Measurements from ENCODE around the gene MCM9.

Gene MCM9

GRCh38 chr6:118784641-118785164 is 150.3 kb downstream of the MCM9 start:
- H3K4me3 Mint-ChIP-seq: no peak overlapping the region
- no peaks in the 10 kb centered on the region for H3K36me3 Mint-ChIP-seq (ENCODE audit: low read depth)
- H3K4me1 Mint-ChIP-seq (ENCODE audit: low read depth): peaks cover 16% of the 10 kb centered on the region
- no peak overlapping the region for H3K27ac Mint-ChIP-seq
- H3K27me3 Mint-ChIP-seq (ENCODE audit: low read depth): peaks cover 4% of the 10 kb centered on the region
- no peaks in the 10 kb centered on the region for H3K9me3 Mint-ChIP-seq
- DNase-seq (ENCODE audit: low spot score): no peak

- peaks cover 4% of the 10 kb centered on the region for H3K27me3 Mint-ChIP-seq (ENCODE audit: low read depth)
- H3K27ac Mint-ChIP-seq: no peak overlapping the region
- DNase-seq (ENCODE audit: low spot score): no peak
- no peaks in the 10 kb centered on the region for H3K9me3 Mint-ChIP-seq
- no peak overlapping the region for H3K4me3 Mint-ChIP-seq
- H3K36me3 Mint-ChIP-seq (ENCODE audit: low read depth): no peaks in the 10 kb centered on the region
- peaks cover 14% of the 10 kb centered on the region for H3K4me1 Mint-ChIP-seq (ENCODE audit: low read depth)
Observed at GRCh38 chr6:118783931-118784550, 150.9 kb downstream of the MCM9 start.

GRCh38 chr6:118782651-118783050 is 152.3 kb downstream of the MCM9 start:
- Mint-ChIP-seq H3K4me1 (ENCODE audit: low read depth) (peaks cover 3% of the 10 kb centered on the region), H3K4me3 (no peak overlapping the region), H3K27ac (no peak overlapping the region), H3K9me3 (no peaks in the 10 kb centered on the region), H3K36me3 (ENCODE audit: low read depth) (no peaks in the 10 kb centered on the region), H3K27me3 (ENCODE audit: low read depth) (peaks cover 4% of the 10 kb centered on the region)
- DNase-seq (ENCODE audit: low spot score): no peak

DNA sequence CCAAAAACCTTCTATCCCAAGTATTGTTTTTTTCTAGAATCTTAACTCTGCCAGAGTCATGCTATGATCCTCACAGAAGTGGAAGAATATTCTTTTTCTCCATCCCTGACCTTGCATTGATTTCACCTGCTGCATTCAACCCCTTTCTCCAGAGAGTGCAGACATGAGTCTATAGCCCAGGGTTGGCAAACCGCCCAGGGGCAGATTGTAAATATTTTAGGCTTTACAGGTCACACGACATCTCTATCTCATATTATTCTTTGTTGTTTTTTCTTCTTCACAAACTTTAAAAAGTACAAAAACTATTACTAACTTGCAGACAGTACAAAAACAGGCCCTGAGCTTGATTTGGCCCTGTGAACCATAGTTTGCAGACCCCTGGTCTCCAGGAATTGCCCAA is 153.1 kb downstream of the MCM9 start:
- no peaks in the 10 kb centered on the region for H3K36me3 Mint-ChIP-seq (ENCODE audit: low read depth)
- no peak overlapping the region for H3K27ac Mint-ChIP-seq
- H3K27me3 Mint-ChIP-seq (ENCODE audit: low read depth): peaks cover 4% of the 10 kb centered on the region
- no peaks in the 10 kb centered on the region for H3K9me3 Mint-ChIP-seq
- peaks cover 8% of the 10 kb centered on the region for H3K4me1 Mint-ChIP-seq (ENCODE audit: low read depth)
- H3K4me3 Mint-ChIP-seq: no peak overlapping the region
- no peak for DNase-seq (ENCODE audit: low spot score)

- Mint-ChIP-seq H3K27me3 (ENCODE audit: low read depth) (peaks cover 9% of the 10 kb centered on the region), H3K36me3 (ENCODE audit: low read depth) (no peaks in the 10 kb centered on the region), H3K9me3 (no peaks in the 10 kb centered on the region), H3K27ac (no peak overlapping the region), H3K4me1 (ENCODE audit: low read depth) (peaks cover 14% of the 10 kb centered on the region), H3K4me3 (no peak overlapping the region)
- no peak for DNase-seq (ENCODE audit: low spot score)
Observed at GRCh38 chr6:118780668-118781067, 154.3 kb downstream of the MCM9 start.

DNA sequence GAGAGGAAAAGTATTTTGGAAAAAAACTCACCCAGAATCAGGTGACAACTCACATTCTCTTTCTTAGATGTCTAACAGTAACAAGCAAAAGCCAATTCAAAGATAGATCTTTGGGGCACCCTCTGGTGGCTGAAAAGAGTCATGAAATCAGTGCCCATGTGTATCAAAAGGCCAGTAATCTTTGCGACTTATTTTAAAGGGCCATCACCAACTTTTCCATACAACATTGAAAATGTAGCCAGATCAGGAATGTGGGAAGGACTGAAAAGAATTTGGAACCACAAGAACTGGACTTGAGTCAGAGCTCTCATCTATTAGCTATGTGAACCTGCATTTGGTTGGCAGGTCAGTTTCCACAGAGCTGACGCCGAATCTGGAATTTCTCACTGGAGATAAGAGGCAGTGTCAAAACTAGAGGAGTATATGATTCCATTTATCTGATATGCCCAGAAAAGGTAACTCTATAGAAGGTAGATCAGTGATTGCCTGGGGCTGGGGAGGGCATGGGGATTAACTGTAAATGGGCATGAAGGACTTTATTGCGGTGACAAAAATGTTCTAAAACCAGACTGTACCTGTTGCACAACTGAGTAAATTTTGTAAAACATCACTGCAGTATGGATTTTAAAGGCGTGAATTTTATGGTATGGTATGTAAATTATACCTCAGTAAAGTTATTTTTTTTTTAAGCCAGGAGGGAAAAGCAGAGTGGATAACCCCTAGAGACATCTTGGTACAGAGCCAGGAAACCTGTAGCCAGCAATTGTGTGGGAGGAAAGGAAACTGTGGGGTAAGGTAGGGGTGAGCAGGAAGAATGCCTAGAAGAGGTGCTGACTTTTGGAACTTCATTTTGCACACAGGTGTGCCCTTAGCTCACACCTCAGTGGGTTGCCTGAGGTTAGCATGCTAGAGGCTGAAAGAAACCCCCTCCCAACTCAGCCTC is 158.1 kb downstream of the MCM9 start:
- Mint-ChIP-seq H3K4me3 (peak overlapping the region; percentile 2), H3K9me3 (no peaks in the 10 kb centered on the region), H3K27me3 (ENCODE audit: low read depth) (peaks cover 11% of the 10 kb centered on the region), H3K27ac (no peak overlapping the region), H3K4me1 (ENCODE audit: low read depth) (peaks cover 14% of the 10 kb centered on the region), H3K36me3 (ENCODE audit: low read depth) (no peaks in the 10 kb centered on the region)
- DNase-seq (ENCODE audit: low spot score): peak; percentile 59

DNA sequence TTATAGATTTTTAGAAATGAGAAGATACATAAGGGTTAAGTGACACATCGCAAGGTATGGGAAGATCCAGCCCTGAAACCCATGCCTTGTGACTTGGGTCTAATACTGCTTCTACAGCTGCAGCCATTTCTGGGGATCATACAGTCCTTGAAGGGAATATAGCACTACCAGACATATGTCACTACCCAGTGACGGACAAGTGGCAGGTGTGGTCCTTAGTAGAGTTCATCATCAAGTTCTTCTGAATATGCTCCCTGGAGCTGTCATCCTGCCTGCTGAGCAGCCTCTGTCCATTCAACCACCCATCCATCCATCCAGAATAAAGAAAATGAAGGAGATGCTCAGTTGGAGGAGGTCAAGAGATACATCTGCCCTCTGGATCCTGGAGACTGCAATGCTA is 159.6 kb downstream of the MCM9 start:
- Mint-ChIP-seq H3K9me3 (no peaks in the 10 kb centered on the region), H3K4me3 (no peak overlapping the region), H3K27ac (no peak overlapping the region), H3K27me3 (ENCODE audit: low read depth) (peaks cover 11% of the 10 kb centered on the region), H3K36me3 (ENCODE audit: low read depth) (no peaks in the 10 kb centered on the region), H3K4me1 (ENCODE audit: low read depth) (peaks cover 14% of the 10 kb centered on the region)
- DNase-seq (ENCODE audit: low spot score): no peak

- H3K27ac Mint-ChIP-seq: no peak overlapping the region
- H3K36me3 Mint-ChIP-seq (ENCODE audit: low read depth): no peaks in the 10 kb centered on the region
- peaks cover 7% of the 10 kb centered on the region for H3K27me3 Mint-ChIP-seq (ENCODE audit: low read depth)
- H3K4me1 Mint-ChIP-seq (ENCODE audit: low read depth): peaks cover 16% of the 10 kb centered on the region
- DNase-seq (ENCODE audit: low spot score): no peak
- H3K4me3 Mint-ChIP-seq: no peak overlapping the region
- H3K9me3 Mint-ChIP-seq: no peaks in the 10 kb centered on the region
Observed at GRCh38 chr6:118774581-118774980, 160.4 kb downstream of the MCM9 start.

GRCh38 chr6:118772886-118773285 is 162.1 kb downstream of the MCM9 start:
- H3K27me3 Mint-ChIP-seq (ENCODE audit: low read depth): peaks cover 7% of the 10 kb centered on the region
- no peak for DNase-seq (ENCODE audit: low spot score)
- no peaks in the 10 kb centered on the region for H3K36me3 Mint-ChIP-seq (ENCODE audit: low read depth)
- no peak overlapping the region for H3K4me3 Mint-ChIP-seq
- no peaks in the 10 kb centered on the region for H3K9me3 Mint-ChIP-seq
- peaks cover 25% of the 10 kb centered on the region for H3K4me1 Mint-ChIP-seq (ENCODE audit: low read depth)
- no peak overlapping the region for H3K27ac Mint-ChIP-seq

DNA sequence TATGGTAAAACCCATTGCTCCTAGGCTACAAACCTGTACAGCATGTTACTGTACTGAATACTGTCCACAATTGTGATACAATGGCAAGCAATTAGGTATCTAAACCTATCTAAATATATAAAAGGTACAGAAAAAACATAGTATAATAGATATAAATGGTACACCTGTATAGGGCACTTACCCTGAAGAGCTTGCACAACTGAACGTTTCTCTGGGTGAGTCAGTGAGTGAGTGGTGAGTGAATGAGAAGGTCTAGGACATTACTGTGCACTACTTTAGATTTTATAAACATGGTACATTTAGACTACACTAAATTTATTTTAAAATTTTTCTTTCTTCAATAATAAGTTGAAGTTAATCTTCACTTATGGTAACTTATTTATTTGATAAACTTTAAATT is 163.7 kb downstream of the MCM9 start:
- Mint-ChIP-seq H3K4me1 (ENCODE audit: low read depth) (peaks cover 13% of the 10 kb centered on the region), H3K4me3 (no peak overlapping the region), H3K27ac (no peak overlapping the region), H3K36me3 (ENCODE audit: low read depth) (no peaks in the 10 kb centered on the region), H3K9me3 (no peaks in the 10 kb centered on the region), H3K27me3 (ENCODE audit: low read depth) (peaks cover 2% of the 10 kb centered on the region)
- no peak for DNase-seq (ENCODE audit: low spot score)

GRCh38 chr6:118770835-118771234 is 164.1 kb downstream of the MCM9 start:
- no peak overlapping the region for H3K27ac Mint-ChIP-seq
- H3K9me3 Mint-ChIP-seq: no peaks in the 10 kb centered on the region
- no peak for DNase-seq (ENCODE audit: low spot score)
- H3K27me3 Mint-ChIP-seq (ENCODE audit: low read depth): peaks cover 2% of the 10 kb centered on the region
- no peak overlapping the region for H3K4me3 Mint-ChIP-seq
- H3K4me1 Mint-ChIP-seq (ENCODE audit: low read depth): peaks cover 13% of the 10 kb centered on the region
- H3K36me3 Mint-ChIP-seq (ENCODE audit: low read depth): no peaks in the 10 kb centered on the region

- Mint-ChIP-seq H3K36me3 (ENCODE audit: low read depth) (no peaks in the 10 kb centered on the region), H3K9me3 (no peaks in the 10 kb centered on the region), H3K4me1 (ENCODE audit: low read depth) (peaks cover 15% of the 10 kb centered on the region), H3K4me3 (no peak overlapping the region), H3K27ac (no peak overlapping the region), H3K27me3 (ENCODE audit: low read depth) (peaks cover 2% of the 10 kb centered on the region)
- DNase-seq (ENCODE audit: low spot score): no peak
Observed at GRCh38 chr6:118770112-118770788, 164.7 kb downstream of the MCM9 start.

- Mint-ChIP-seq H3K27ac (peak overlapping the region; percentile 14), H3K36me3 (ENCODE audit: low read depth) (no peaks in the 10 kb centered on the region), H3K4me3 (peak overlapping the region; percentile 17), H3K4me1 (ENCODE audit: low read depth) (peaks cover 17% of the 10 kb centered on the region), H3K9me3 (no peaks in the 10 kb centered on the region), H3K27me3 (ENCODE audit: low read depth) (peaks cover 2% of the 10 kb centered on the region)
- DNase-seq (ENCODE audit: low spot score): peak; percentile 39
Observed at GRCh38 chr6:118768904-118769325, 166.0 kb downstream of the MCM9 start.

GRCh38 chr6:118768441-118768840 is 166.5 kb downstream of the MCM9 start:
- Mint-ChIP-seq H3K27me3 (ENCODE audit: low read depth) (no peaks in the 10 kb centered on the region), H3K36me3 (ENCODE audit: low read depth) (no peaks in the 10 kb centered on the region), H3K4me3 (no peak overlapping the region), H3K4me1 (ENCODE audit: low read depth) (peaks cover 17% of the 10 kb centered on the region), H3K9me3 (no peaks in the 10 kb centered on the region), H3K27ac (peak overlapping the region; percentile 14)
- no peak for DNase-seq (ENCODE audit: low spot score)

Data from T-helper 2 cell treated with Interferon-gamma antibody and Interleukin-4, amounts not matched to agents 5 μg/mL and 100 μg/mL, for 36 hours (primary cell).